Effector memory CD8-positive, alpha-beta T cell (primary cell): ENCODE results near the gene JAGN1.
"Not testable (repeated sequence)": the region's sequence is repeated elsewhere in the genome, so short reads cannot be mapped to it uniquely, and the experiment has no call there.

Source experiments
- ATAC-seq: fragments of 150-1000 bp; cut with Tn5 transposase; replicated peaks from 2 replicates; pipeline ENCODE4 v1.10.0; 2021; ENCODE audit warnings: mild to moderate bottlenecking, moderate library complexity
- DNase-seq, 3 experiments: peaks; one replicate each; pipeline ENCODE4 v3.0.0; 2021
- H3K27ac Mint-ChIP-seq, 2 donors: one replicate each; pipeline ENCODE4 v1.8.0; 2022; ENCODE audit warnings: mild to moderate bottlenecking in 2 of 2, mixed read lengths in 2 of 2, moderate library complexity in 2 of 2
- H3K27me3 Mint-ChIP-seq, 2 donors: one replicate each; pipeline ENCODE4 v1.8.0; 2022; ENCODE audit warnings: mixed read lengths in 2 of 2
- H3K36me3 Mint-ChIP-seq: one replicate; pipeline ENCODE4 v1.8.0; 2022; ENCODE audit warnings: mild to moderate bottlenecking, moderate library complexity, mixed read lengths; ENCODE audit not compliant: insufficient read depth
- H3K4me1 Mint-ChIP-seq, 2 donors: one replicate each; pipeline ENCODE4 v1.8.0; 2022; ENCODE audit warnings: low read depth in 2 of 2, mixed read lengths in 2 of 2
- H3K4me3 Mint-ChIP-seq, 2 donors: one replicate each; pipeline ENCODE4 v1.8.0; 2022; ENCODE audit warnings: mild to moderate bottlenecking in 2 of 2, mixed read lengths in 2 of 2, moderate library complexity in 2 of 2
- H3K9me3 Mint-ChIP-seq, 2 donors: one replicate each; pipeline ENCODE4 v1.8.0; 2022; ENCODE audit warnings: mixed read lengths in 2 of 2

JAGN1 gene

GRCh38 chr3:9895715-9896114, 5.3 kb downstream of the JAGN1 start:
- ATAC-seq, result not testable (repeated sequence)

GRCh38 chr3:9896755-9897407, 6.5 kb downstream of the JAGN1 start:
- not testable (repeated sequence) for DNase-seq, ATAC-seq, H3K36me3 Mint-ChIP-seq, H3K4me3 Mint-ChIP-seq, H3K9me3 Mint-ChIP-seq, H3K27me3 Mint-ChIP-seq
- Mint-ChIP-seq H3K4me1 (peaks cover 32 to 39% of the 10 kb centered on the region in 2 donors), H3K27ac (peak overlapping the region; percentile 5 to 57)

More at GRCh38 chr3:9895715-9896114, 5.3 kb downstream of the JAGN1 start:
- not testable (repeated sequence) for H3K9me3 Mint-ChIP-seq, H3K27ac Mint-ChIP-seq, DNase-seq, H3K27me3 Mint-ChIP-seq, H3K4me3 Mint-ChIP-seq
- Mint-ChIP-seq H3K36me3 (peaks cover 16% of the 10 kb centered on the region), H3K4me1 (peaks cover 33 to 42% of the 10 kb centered on the region in 2 donors)

- Mint-ChIP-seq H3K9me3 (no peaks in the 10 kb centered on the region), H3K27me3 (no peaks in the 10 kb centered on the region), H3K27ac (peak overlapping the region; percentile 5 to 57), H3K36me3 (peaks cover 7% of the 10 kb centered on the region), H3K4me3 (no peak overlapping the region), H3K4me1 (peaks cover 32 to 37% of the 10 kb centered on the region in 2 donors)
- DNase-seq, result no peak
- no peak for ATAC-seq
These were observed 7.3 kb downstream of the JAGN1 start for GRCh38 chr3:9897408-9898372.

- Mint-ChIP-seq H3K36me3 (peaks cover 4% of the 10 kb centered on the region), H3K4me3 (no peak overlapping the region), H3K9me3 (no peaks in the 10 kb centered on the region), H3K27me3 (no peaks in the 10 kb centered on the region), H3K27ac (peak overlapping the region in 1 of 2 donors; percentile 5), H3K4me1 (peaks cover 31 to 34% of the 10 kb centered on the region in 2 donors)
- DNase-seq (no peak), ATAC-seq (no peak)
These were observed 8.2 kb downstream of the JAGN1 start for GRCh38 chr3:9898467-9899241.

- no peak for ATAC-seq
These were observed 8.9 kb downstream of the JAGN1 start for GRCh38 chr3:9899289-9899791.

GRCh38 chr3:9900965-9901415, 10.6 kb downstream of the JAGN1 start:
- H3K9me3 Mint-ChIP-seq, H3K27me3 Mint-ChIP-seq, ATAC-seq, H3K36me3 Mint-ChIP-seq, DNase-seq: not testable (repeated sequence)
- H3K27ac Mint-ChIP-seq, result peak overlapping the region; percentile 13 to 90
- peaks cover 19 to 21% of the 10 kb centered on the region in 2 donors for H3K4me1 Mint-ChIP-seq
- H3K4me3 Mint-ChIP-seq, result peak overlapping the region in 1 of 2 donors; percentile 86

More at GRCh38 chr3:9899289-9899791, 8.9 kb downstream of the JAGN1 start:
- H3K27ac Mint-ChIP-seq, result no peak overlapping the region
- H3K4me1 Mint-ChIP-seq, result peaks cover 28% of the 10 kb centered on the region in 2 donors
- DNase-seq, result no peak
- H3K4me3 Mint-ChIP-seq, result no peak overlapping the region
- no peaks in the 10 kb centered on the region for H3K9me3 Mint-ChIP-seq
- no peaks in the 10 kb centered on the region for H3K27me3 Mint-ChIP-seq
- H3K36me3 Mint-ChIP-seq, result peaks cover 4% of the 10 kb centered on the region

- DNase-seq (peak in 2 of 3 experiments; percentile 35), ATAC-seq (peak; percentile 75)
- Mint-ChIP-seq H3K4me1 (peaks cover 19 to 21% of the 10 kb centered on the region in 2 donors), H3K27ac (peak overlapping the region; percentile 49 to 90), H3K4me3 (peak overlapping the region; percentile 37 to 86), H3K36me3 (peaks cover 3% of the 10 kb centered on the region), H3K9me3 (no peaks in the 10 kb centered on the region), H3K27me3 (no peaks in the 10 kb centered on the region)
These were observed 11.6 kb downstream of the JAGN1 start for GRCh38 chr3:9901967-9902366.

- H3K36me3 Mint-ChIP-seq, result peaks cover 3% of the 10 kb centered on the region
- H3K4me3 Mint-ChIP-seq, result peak within 1 kb of the TSS; percentile 37 to 86
- ATAC-seq (peak; percentile 77), DNase-seq (no peak)
- H3K27me3 Mint-ChIP-seq, result no peaks in the 10 kb centered on the region
- no peaks in the 10 kb centered on the region for H3K9me3 Mint-ChIP-seq
- peak within 1 kb of the TSS; percentile 49 to 90 for H3K27ac Mint-ChIP-seq
- H3K4me1 Mint-ChIP-seq, result peaks cover 19 to 21% of the 10 kb centered on the region in 2 donors
These were observed 12.2 kb downstream of the JAGN1 start, which contains the start of gene IL17RE for GRCh38 chr3:9902372-9903237. TSS of gene IL17RE (plus strand) at chr3:9902848. CDS start at chr3:9902933, 85 bp downstream.

GRCh38 chr3:9903238-9903624, 12.8 kb downstream of the JAGN1 start:
- peak overlapping the region; percentile 35 to 90 for H3K27ac Mint-ChIP-seq
- peak overlapping the region; percentile 37 to 86 for H3K4me3 Mint-ChIP-seq
- H3K4me1 Mint-ChIP-seq, result peaks cover 17 to 18% of the 10 kb centered on the region in 2 donors
- H3K27me3 Mint-ChIP-seq, result no peaks in the 10 kb centered on the region
- DNase-seq (no peak), ATAC-seq (no peak)
- peaks cover 6% of the 10 kb centered on the region for H3K36me3 Mint-ChIP-seq
- H3K9me3 Mint-ChIP-seq, result no peaks in the 10 kb centered on the region

- ATAC-seq (no peak), DNase-seq (no peak)
- H3K9me3 Mint-ChIP-seq, result no peaks in the 10 kb centered on the region
- peaks cover 13 to 14% of the 10 kb centered on the region in 2 donors for H3K4me1 Mint-ChIP-seq
- peak overlapping the region in 1 of 2 donors; percentile 86 for H3K4me3 Mint-ChIP-seq
- H3K27ac Mint-ChIP-seq, result peak overlapping the region; percentile 35 to 90
- H3K36me3 Mint-ChIP-seq, result peaks cover 6% of the 10 kb centered on the region
- H3K27me3 Mint-ChIP-seq, result no peaks in the 10 kb centered on the region
These were observed 13.5 kb downstream of the JAGN1 start for GRCh38 chr3:9903904-9904303.

GRCh38 chr3:9906480-9906879, 16.1 kb downstream of the JAGN1 start:
- no peaks in the 10 kb centered on the region for H3K27me3 Mint-ChIP-seq
- H3K9me3 Mint-ChIP-seq, result no peaks in the 10 kb centered on the region
- H3K4me3 Mint-ChIP-seq, result no peak overlapping the region
- no peak for DNase-seq
- ATAC-seq, result no peak
- no peak overlapping the region for H3K27ac Mint-ChIP-seq
- peaks cover 6% of the 10 kb centered on the region for H3K36me3 Mint-ChIP-seq
- peaks cover 10 to 14% of the 10 kb centered on the region in 2 donors for H3K4me1 Mint-ChIP-seq

- Mint-ChIP-seq H3K36me3 (peaks cover 9% of the 10 kb centered on the region), H3K27ac (no peak overlapping the region), H3K9me3 (no peaks in the 10 kb centered on the region), H3K4me3 (no peak overlapping the region), H3K27me3 (no peaks in the 10 kb centered on the region), H3K4me1 (peaks cover 4 to 16% of the 10 kb centered on the region in 2 donors)
- no peak for ATAC-seq
- no peak for DNase-seq
These were observed 17.9 kb downstream of the JAGN1 start for GRCh38 chr3:9908286-9908685.
